CD4-positive, alpha-beta T cell (primary cell): ENCODE measurements around the gene MBD1. TPM values are rescaled to one million over a fixed set of nuclear protein-coding genes. Genes with fewer than 3 reads are reported as not detected.

Experiments used
- ATAC-seq: fragments of 200-7000 bp; cut with Tn5 transposase; one replicate; pipeline ENCODE4 v1.10.0; 2022; ENCODE audit warnings: mild to moderate bottlenecking; ENCODE audit not compliant: poor library complexity
- CTCF ChIA-PET: fragments of 350-600 bp; sonication (Branson Sonifier 250); formaldehyde crosslinking; loops from one replicate; lab custom pipeline; 2021; ENCODE audit warnings: antibody characterized with exemption, inconsistent platforms; lab: Charles Lee
- POLR2A ChIA-PET: fragments of 350-600 bp; sonication (Branson Sonifier 250); formaldehyde crosslinking; loops from one replicate; lab custom pipeline; 2021; ENCODE audit warnings: antibody characterized with exemption, inconsistent platforms; lab: Charles Lee
- DNase-seq, 14 experiments: peaks; one replicate each; pipeline ENCODE4 v3.0.0-alpha.2; 2013 to 2020; ENCODE audit warnings: mixed read lengths in 2 of 14
- H3K27ac ChIP-seq, 2 donors: one replicate each; pipeline versions ENCODE4 v1.5.1 to v1.7.0; 2013; ENCODE audit warnings: low read length in 2 of 2, low read depth in 1 of 2, mild to moderate bottlenecking in 1 of 2
- H3K27me3 ChIP-seq, 2 experiments: 1 replicate in 1 of 2; 2 replicates in 1 of 2; pipeline versions ENCODE4 v1.6.1 to v1.7.0; 2013; ENCODE audit warnings: low read length in 2 of 2, control low read depth in 1 of 2, mild to moderate bottlenecking in 1 of 2, moderate library complexity in 1 of 2; ENCODE audit not compliant: insufficient read depth in 2 of 2, control insufficient read depth in 1 of 2
- H3K36me3 ChIP-seq: one replicate; pipeline ENCODE4 v1.6.1; 2013; ENCODE audit warnings: low read length, control low read depth; ENCODE audit not compliant: insufficient read depth
- H3K4me1 ChIP-seq: one replicate; pipeline ENCODE4 v1.6.1; 2013; ENCODE audit warnings: low read length, control low read depth; ENCODE audit not compliant: insufficient read depth
- H3K4me3 ChIP-seq: one replicate; pipeline ENCODE4 v1.5.1; 2013; ENCODE audit warnings: mild to moderate bottlenecking, low read length, moderate library complexity
- H3K9me3 ChIP-seq, 2 experiments: 1 replicate in 1 of 2; 2 replicates in 1 of 2; pipeline versions ENCODE4 v1.6.1 to v1.7.0; 2013; ENCODE audit warnings: low read length in 2 of 2, mild to moderate bottlenecking in 2 of 2, control low read depth in 1 of 2, moderate library complexity in 1 of 2; ENCODE audit not compliant: control insufficient read depth in 1 of 2, insufficient read depth in 1 of 2
- H3K27ac Mint-ChIP-seq: one replicate; pipeline ENCODE4 v1.8.0; 2020; ENCODE audit warnings: mixed read lengths
- H3K27me3 Mint-ChIP-seq: one replicate; pipeline ENCODE4 v1.8.0; 2021; ENCODE audit warnings: mixed read lengths
- H3K36me3 Mint-ChIP-seq: one replicate; pipeline ENCODE4 v1.8.0; 2021; ENCODE audit warnings: low read depth, mixed read lengths
- H3K4me1 Mint-ChIP-seq: one replicate; pipeline ENCODE4 v1.8.0; 2021; ENCODE audit warnings: low read depth, mixed read lengths
- H3K4me3 Mint-ChIP-seq: one replicate; pipeline ENCODE4 v1.8.0; 2020; ENCODE audit warnings: mild to moderate bottlenecking, mixed read lengths
- H3K9me3 Mint-ChIP-seq: one replicate; pipeline ENCODE4 v1.8.0; 2020; ENCODE audit warnings: mixed read lengths
- CTCF ChIP-seq: fragments of 200-600 bp; IDR thresholded peaks from one replicate; pipeline ENCODE4 v1.8.0; 2022; ENCODE audit warnings: antibody characterized with exemption, mild to moderate bottlenecking
- intact Hi-C, 2 experiments: fragments of 100-400 bp; cut with DNase I in 1 of 2; cut with micrococcal nuclease in 1 of 2; formaldehyde crosslinking; loops; one replicate each; pipeline versions ENCODE4 v1.15.1 to v1.9.0; 2023 to 2025; cut with DNase I, micrococcal nuclease
- polyA plus RNA-seq, 2 donors: library from polyadenylated mRNA; unstranded; fragments of 120-200 nt; gene quantifications; one replicate each; pipeline ENCODE4 v1.2.1, GENCODE V29; 2013
- total RNA-seq, 174 experiments: library from RNA in 2 of 174; stranded (reverse) in 2 of 174; gene quantifications; one replicate each; pipeline ENCODE4 v1.2.3 and lab custom pipeline; 2021 to 2026

MBD1 gene
- 100 to 1,000 TPM; 103 to 107 TPM for total RNA-seq
- polyA plus RNA-seq (2013, experiment 1 of 2) = 65.0 TPM
- 78.8 TPM for polyA plus RNA-seq (2013, experiment 2 of 2)
- total RNA-seq (lab: John Stamatoyannopoulos, UW) = 89.5 to 163 (median 124) reads per million in 172 experiments

GRCh38 chr18:50281295-50281971 lies at the start of gene MBD1:
Gene MBD1 (minus strand): TSS chr18:50281523. CDS start chr18:50279992, 1,531 bp downstream.
- peak; percentile 93 to 100 (median 96) for DNase-seq
- H3K27me3 Mint-ChIP-seq = no peaks in the 10 kb centered on the region
- ChIA-PET POLR2A (interaction anchor here (0.7 to 3.0 kb wide), 16 partner anchors 8 to 794 kb away, joined by 3 to 42 read pairs (median 5); partner anchors contain the start of genes C18orf32, CFAP53, MYO5B and SKA1), CTCF (interaction anchor here (0.6 to 1.4 kb wide), 5 partner anchors 13 to 794 kb away, joined by 3 to 6 read pairs (median 3); partner anchors contain the start of gene C18orf32)
- intact Hi-C loops = loop anchor here (1.0 to 10.0 kb wide), 6 partner anchors 15 to 913 kb away; partner anchors contain the start of genes CFAP53 (in 2 of the 2), ACAA2 (in 1 of the 2), MEX3C (in 1 of the 2) and SKA1 (in 1 of the 2)
- H3K9me3 Mint-ChIP-seq = no peaks in the 10 kb centered on the region
- Histone ChIP-seq H3K36me3 (peaks cover 64% of the 10 kb centered on the region), H3K4me3 (peak within 1 kb of the TSS; percentile 93), H3K9me3 (peaks cover 0 to 5% of the 10 kb centered on the region in 2 experiments), H3K4me1 (peaks cover 31% of the 10 kb centered on the region), H3K27ac (peak within 1 kb of the TSS; percentile 84 to 90), H3K27me3 (no peaks in the 10 kb centered on the region)
- ATAC-seq = peak; percentile 90
- H3K36me3 Mint-ChIP-seq = peaks cover 80% of the 10 kb centered on the region
- peak within 1 kb of the TSS; percentile 98 for H3K27ac Mint-ChIP-seq
- H3K4me3 Mint-ChIP-seq = peak within 1 kb of the TSS; percentile 100
- no peak for TF ChIP-seq CTCF
- peaks cover 38% of the 10 kb centered on the region for H3K4me1 Mint-ChIP-seq

GRCh38 chr18:50330176-50330575 lies 48.9 kb upstream of the MBD1 start:
- no peak for DNase-seq
- no peak for ATAC-seq
- Mint-ChIP-seq H3K4me1 (no peaks in the 10 kb centered on the region), H3K36me3 (no peaks in the 10 kb centered on the region), H3K9me3 (peaks cover 4% of the 10 kb centered on the region), H3K4me3 (no peak overlapping the region), H3K27ac (no peak overlapping the region), H3K27me3 (peaks cover 29% of the 10 kb centered on the region)
- Histone ChIP-seq H3K27me3 (peaks cover 2 to 14% of the 10 kb centered on the region in 2 experiments), H3K27ac (no peak overlapping the region), H3K36me3 (no peaks in the 10 kb centered on the region), H3K4me3 (no peak overlapping the region), H3K4me1 (no peaks in the 10 kb centered on the region), H3K9me3 (no peaks in the 10 kb centered on the region)
- no peak for TF ChIP-seq CTCF
- intact Hi-C loops = no loop called here
- ChIA-PET CTCF (no interaction called here), POLR2A (no interaction called here)

GRCh38 chr18:50327983-50328382 lies 46.7 kb upstream of the MBD1 start:
- Histone ChIP-seq H3K36me3 (no peaks in the 10 kb centered on the region), H3K9me3 (no peaks in the 10 kb centered on the region), H3K27ac (no peak overlapping the region), H3K4me1 (no peaks in the 10 kb centered on the region), H3K4me3 (no peak overlapping the region), H3K27me3 (peaks cover 2 to 14% of the 10 kb centered on the region in 2 experiments)
- TF ChIP-seq CTCF = no peak
- H3K27ac Mint-ChIP-seq = no peak overlapping the region
- intact Hi-C loops = no loop called here
- DNase-seq = no peak
- ChIA-PET POLR2A (no interaction called here), CTCF (no interaction called here)
- H3K4me3 Mint-ChIP-seq = no peak overlapping the region
- ATAC-seq = no peak
- peaks cover 29% of the 10 kb centered on the region for H3K27me3 Mint-ChIP-seq
- no peaks in the 10 kb centered on the region for H3K36me3 Mint-ChIP-seq
- H3K4me1 Mint-ChIP-seq = no peaks in the 10 kb centered on the region
- peaks cover 4% of the 10 kb centered on the region for H3K9me3 Mint-ChIP-seq
